Gastrocnemius medialis (tissue), 4 donors: ENCODE measurements around the gene PRKCA. TPM values are rescaled to one million over a fixed set of nuclear protein-coding genes. Genes with fewer than 3 reads are reported as not detected.

Source experiments
- ATAC-seq, 2 donors: fragments of 150-250 bp; one replicate each; pipeline ENCODE4 v1.9.1; 2016
- DNase-seq, 2 donors: peaks; one replicate each; pipeline ENCODE4 v3.0.0-alpha.2; 2019
- H3K27ac ChIP-seq, 4 donors: fragments of 200-600 bp; sonication (generic); 1 replicate in 1 of 4; 2 replicates in 3 of 4; pipeline ENCODE4 v1.5.1; 2016 to 2018; ENCODE audit warnings: mild to moderate bottlenecking in 2 of 4, moderate library complexity in 1 of 4
- H3K27me3 ChIP-seq, 3 donors: fragments of 200-600 bp; sonication (generic) in 2 of 3; 1 replicate in 1 of 3; 2 replicates in 2 of 3; pipeline versions ENCODE4 v1.5.1 to v1.6.0; 2016 to 2019; ENCODE audit warnings: mild to moderate bottlenecking in 1 of 3, moderate library complexity in 1 of 3
- H3K36me3 ChIP-seq, 2 donors: fragments of 200-600 bp; sonication (generic) in 1 of 2; one replicate each; pipeline ENCODE4 v1.5.1; 2017 to 2018
- H3K4me1 ChIP-seq, 2 donors: fragments of 200-600 bp; sonication (generic) in 1 of 2; one replicate each; pipeline ENCODE4 v1.5.1; 2016 to 2017; ENCODE audit warnings: mild to moderate bottlenecking in 2 of 2
- H3K4me3 ChIP-seq, 4 donors: fragments of 200-600 bp; sonication (generic) in 3 of 4; 1 replicate in 1 of 4; 2 replicates in 3 of 4; pipeline ENCODE4 v1.5.1; 2016 to 2019; ENCODE audit warnings: mild to moderate bottlenecking in 2 of 4
- H3K9me3 ChIP-seq, 3 donors: fragments of 200-600 bp; sonication (generic) in 2 of 3; 1 replicate in 1 of 3; 2 replicates in 2 of 3; pipeline ENCODE4 v1.5.1; 2016 to 2019
- POLR2A ChIP-seq, 2 donors: fragments of 450-650 bp; IDR thresholded peaks; one replicate each; pipeline ENCODE4 v1.6.1; 2017; ENCODE audit warnings: antibody characterized with exemption in 2 of 2, mild to moderate bottlenecking in 2 of 2, moderate library complexity in 2 of 2
- in situ Hi-C, 4 donors: fragments of 200-750 bp; cut with MboI; loops; one replicate each; pipeline versions ENCODE4 v1.15.0 to v1.8.0; 2017; ENCODE audit warnings: low sequenced_read_pairs in 4 of 4
- intact Hi-C: fragments of 100-400 bp; cut with DNase I; formaldehyde crosslinking; loops from one replicate; pipeline ENCODE4 v1.15.1; 2023; ENCODE audit warnings: low total_unique reads
- total RNA-seq, 4 donors: library from RNA; depleted of rRNA; stranded (reverse); fragments of >200 nt; gene quantifications; one replicate each; pipeline versions ENCODE4 v1.1.0 to v1.2.3, GENCODE V29; 2016
- TF ChIP-seq, protein P1 (sequence below), 5 experiments: fragments of 450-650 bp in 3 of 5; fragments of 200-600 bp in 2 of 5; sonication (generic) in 2 of 5; IDR thresholded peaks in 4 of 5; conservative IDR thresholded peaks in 1 of 5; 1 replicate in 4 of 5; 2 replicates in 1 of 5; pipeline ENCODE4 v1.5.1; 2016 to 2019; ENCODE audit warnings: antibody characterized with exemption in 5 of 5, mild to moderate bottlenecking in 3 of 5, moderate library complexity in 3 of 5

The PRKCA gene
- total RNA-seq, 4 donors from 2014 or later = 7.6 to 16.8 (median 11.1) TPM

DNA sequence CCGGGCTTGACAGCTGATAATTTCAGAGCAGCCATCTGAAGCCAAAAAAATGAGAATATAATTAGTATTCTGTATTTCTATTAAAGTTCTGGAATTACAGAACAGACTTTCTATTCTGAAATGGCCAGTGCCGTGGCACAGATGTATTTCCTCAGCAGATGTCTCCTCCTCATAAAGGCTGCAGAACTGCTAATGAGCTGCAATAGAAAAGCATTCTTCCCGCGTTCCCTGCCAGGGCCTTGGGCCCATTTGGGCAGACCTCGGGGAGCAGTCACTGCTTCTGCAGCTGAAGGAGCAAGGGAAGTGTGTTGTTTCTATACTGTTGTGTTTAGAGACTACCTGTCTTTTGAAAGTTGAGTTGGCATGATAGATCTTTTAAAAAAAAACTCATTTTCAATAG, 379.9 kb downstream of the PRKCA start:
- Histone ChIP-seq H3K4me1 (peaks cover 0 to under 1% of the 10 kb centered on the region in 2 donors), H3K36me3 (peaks cover 0 to 2% of the 10 kb centered on the region in 2 donors), H3K27me3 (no peaks in the 10 kb centered on the region), H3K9me3 (no peaks in the 10 kb centered on the region), H3K27ac (no peak overlapping the region), H3K4me3 (no peak overlapping the region)
- TF ChIP-seq, protein P1, sequence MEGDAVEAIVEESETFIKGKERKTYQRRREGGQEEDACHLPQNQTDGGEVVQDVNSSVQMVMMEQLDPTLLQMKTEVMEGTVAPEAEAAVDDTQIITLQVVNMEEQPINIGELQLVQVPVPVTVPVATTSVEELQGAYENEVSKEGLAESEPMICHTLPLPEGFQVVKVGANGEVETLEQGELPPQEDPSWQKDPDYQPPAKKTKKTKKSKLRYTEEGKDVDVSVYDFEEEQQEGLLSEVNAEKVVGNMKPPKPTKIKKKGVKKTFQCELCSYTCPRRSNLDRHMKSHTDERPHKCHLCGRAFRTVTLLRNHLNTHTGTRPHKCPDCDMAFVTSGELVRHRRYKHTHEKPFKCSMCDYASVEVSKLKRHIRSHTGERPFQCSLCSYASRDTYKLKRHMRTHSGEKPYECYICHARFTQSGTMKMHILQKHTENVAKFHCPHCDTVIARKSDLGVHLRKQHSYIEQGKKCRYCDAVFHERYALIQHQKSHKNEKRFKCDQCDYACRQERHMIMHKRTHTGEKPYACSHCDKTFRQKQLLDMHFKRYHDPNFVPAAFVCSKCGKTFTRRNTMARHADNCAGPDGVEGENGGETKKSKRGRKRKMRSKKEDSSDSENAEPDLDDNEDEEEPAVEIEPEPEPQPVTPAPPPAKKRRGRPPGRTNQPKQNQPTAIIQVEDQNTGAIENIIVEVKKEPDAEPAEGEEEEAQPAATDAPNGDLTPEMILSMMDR (IDR thresholded peaks at IDR 0.05 in 4 of 5, conservative IDR thresholded peaks at IDR 0.05 in 1 of 5) = no peak
- TF ChIP-seq POLR2A (IDR thresholded peaks at IDR 0.05) = no peak
- DNase-seq = no peak
- intact Hi-C loops = no loop called here
- in situ Hi-C loops = no loop called here
- ATAC-seq = no peak

DNA sequence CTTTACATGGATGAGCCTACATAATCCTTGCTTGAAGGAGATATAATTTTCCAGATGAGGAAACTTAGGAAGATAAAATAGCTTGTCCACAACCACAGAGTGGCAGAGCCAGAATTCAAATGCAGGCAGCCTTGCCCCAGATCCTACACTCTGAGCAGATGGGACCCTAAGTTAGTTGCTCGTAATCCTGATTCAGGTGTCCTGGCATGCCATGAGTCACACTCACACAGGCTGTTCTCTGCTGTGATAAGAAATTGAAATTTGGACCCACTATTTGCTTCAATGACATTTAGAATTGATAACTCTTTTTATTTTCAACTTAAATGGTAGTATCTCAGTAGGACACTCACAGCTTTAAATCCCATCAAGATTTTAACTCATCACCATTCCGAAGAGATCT, 381.8 kb downstream of the PRKCA start:
- Histone ChIP-seq H3K4me3 (no peak overlapping the region), H3K27ac (no peak overlapping the region), H3K36me3 (peaks cover 0 to 12% of the 10 kb centered on the region in 2 donors), H3K4me1 (no peaks in the 10 kb centered on the region), H3K9me3 (no peaks in the 10 kb centered on the region), H3K27me3 (no peaks in the 10 kb centered on the region)
- in situ Hi-C loops (no loop called here), intact Hi-C loops (no loop called here)
- no peak for TF ChIP-seq POLR2A (IDR thresholded peaks at IDR 0.05)
- TF ChIP-seq, protein P1 (IDR thresholded peaks at IDR 0.05 in 4 of 5, conservative IDR thresholded peaks at IDR 0.05 in 1 of 5) = no peak
- DNase-seq (no peak), ATAC-seq (no peak)

DNA sequence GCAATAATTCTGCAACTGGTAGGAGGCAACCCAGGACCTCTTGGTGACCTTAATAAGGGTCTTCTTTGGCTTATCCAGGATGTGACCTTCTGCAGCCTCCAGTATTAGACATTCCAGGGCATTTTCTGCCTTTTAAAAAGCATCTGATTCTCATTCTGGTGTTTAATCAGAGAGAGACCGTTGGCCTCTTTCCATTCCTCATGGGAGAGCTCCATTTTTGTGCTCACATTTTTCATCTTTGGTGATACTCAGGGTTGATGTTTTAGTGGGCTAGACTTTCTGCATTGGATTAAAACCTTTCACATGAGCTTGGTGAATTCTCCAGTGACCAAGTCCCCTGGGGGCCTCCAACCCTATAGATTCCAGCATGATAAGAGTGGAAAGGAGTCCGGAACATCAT, 382.3 kb downstream of the PRKCA start:
- H3K27me3 ChIP-seq = no peaks in the 10 kb centered on the region
- intact Hi-C loops = no loop called here
- H3K4me1 ChIP-seq = no peaks in the 10 kb centered on the region
- DNase-seq (no peak), ATAC-seq (no peak)
- H3K4me3 ChIP-seq = no peak overlapping the region
- peaks cover 0 to 12% of the 10 kb centered on the region in 2 donors for H3K36me3 ChIP-seq
- TF ChIP-seq, protein P1 (IDR thresholded peaks at IDR 0.05 in 4 of 5, conservative IDR thresholded peaks at IDR 0.05 in 1 of 5) = no peak
- no peak for TF ChIP-seq POLR2A (IDR thresholded peaks at IDR 0.05)
- in situ Hi-C loops = no loop called here
- H3K27ac ChIP-seq = no peak overlapping the region
- H3K9me3 ChIP-seq = no peaks in the 10 kb centered on the region

DNA sequence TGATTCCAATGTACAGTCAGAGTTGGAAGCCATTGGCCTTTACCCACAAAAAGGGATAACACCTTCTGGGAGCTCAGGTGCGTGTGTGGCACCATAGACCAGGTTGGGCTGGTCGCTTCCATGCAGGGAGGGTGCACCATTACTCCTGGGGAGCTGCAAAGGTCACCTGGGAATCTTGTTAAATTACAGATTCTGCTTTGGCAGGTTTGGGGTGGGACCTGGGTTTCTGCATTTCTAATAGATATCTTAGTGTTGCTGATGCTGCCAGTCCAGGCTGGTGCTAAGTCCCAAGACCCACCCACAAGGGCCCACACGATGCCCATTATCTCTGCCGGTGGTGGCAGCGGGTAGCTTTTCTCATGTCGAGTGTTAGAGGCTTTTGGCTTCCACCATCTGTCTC, 384.2 kb downstream of the PRKCA start:
- H3K4me3 ChIP-seq = no peak overlapping the region
- no peak for ATAC-seq

More for the DNA sequence above, 384.2 kb downstream of the PRKCA start:
- in situ Hi-C loops (no loop called here), intact Hi-C loops (no loop called here)
- H3K27ac ChIP-seq = no peak overlapping the region
- no peaks in the 10 kb centered on the region for H3K9me3 ChIP-seq
- no peaks in the 10 kb centered on the region for H3K4me1 ChIP-seq
- no peak for DNase-seq
- peaks cover 0 to 12% of the 10 kb centered on the region in 2 donors for H3K36me3 ChIP-seq
- TF ChIP-seq, protein P1 (IDR thresholded peaks at IDR 0.05 in 4 of 5, conservative IDR thresholded peaks at IDR 0.05 in 1 of 5) = no peak
- no peak for TF ChIP-seq POLR2A (IDR thresholded peaks at IDR 0.05)
- no peaks in the 10 kb centered on the region for H3K27me3 ChIP-seq
